GM23248 (cell line): ENCODE measurements around the gene ACVR1. TPM values are rescaled to one million over a fixed set of nuclear protein-coding genes. Genes with fewer than 3 reads are reported as not detected.

Experiments used
- DNase-seq: peaks from one replicate; pipeline ENCODE4 v3.0.0-alpha.2; 2015
- H2AFZ ChIP-seq: fragments of 200-600 bp; sonication (generic); 2 replicates; pipeline ENCODE4 v1.6.1; 2016; ENCODE audit warnings: antibody characterized with exemption
- H3F3A ChIP-seq: fragments of 200-600 bp; sonication (generic); 2 replicates; pipeline ENCODE4 v1.6.1; 2016; ENCODE audit warnings: mild to moderate bottlenecking, antibody characterized with exemption, mixed run types; ENCODE audit not compliant: insufficient read depth
- H3K27ac ChIP-seq: fragments of 200-600 bp; sonication (generic); 2 replicates; pipeline ENCODE4 v1.5.1; 2016; ENCODE audit warnings: mild to moderate bottlenecking
- H3K27me3 ChIP-seq: fragments of 200-600 bp; sonication (generic); replicated peaks from 2 replicates; pipeline ENCODE4 v1.6.1; 2016; ENCODE audit warnings: mild to moderate bottlenecking; ENCODE audit not compliant: insufficient read depth
- H3K36me3 ChIP-seq: fragments of 200-600 bp; sonication (generic); 2 replicates; pipeline ENCODE4 v1.6.1; 2016; ENCODE audit warnings: low read depth, mild to moderate bottlenecking
- H3K4me1 ChIP-seq: fragments of 200-600 bp; sonication (generic); 2 replicates; pipeline ENCODE4 v1.6.1; 2016; ENCODE audit warnings: mild to moderate bottlenecking; ENCODE audit not compliant: insufficient read depth
- H3K4me2 ChIP-seq: fragments of 200-600 bp; sonication (generic); one replicate; pipeline ENCODE4 v1.6.1; 2016; ENCODE audit warnings: mild to moderate bottlenecking; ENCODE audit not compliant: unreplicated experiment
- H3K4me3 ChIP-seq: fragments of 200-600 bp; sonication (generic); 2 replicates; pipeline ENCODE4 v1.5.1; 2016; ENCODE audit warnings: mild to moderate bottlenecking
- H3K79me2 ChIP-seq: fragments of 200-600 bp; sonication (generic); 2 replicates; pipeline ENCODE4 v1.6.1; 2016; ENCODE audit warnings: mild to moderate bottlenecking; ENCODE audit not compliant: insufficient read depth
- H3K9ac ChIP-seq: fragments of 200-600 bp; sonication (generic); 2 replicates; pipeline ENCODE4 v1.6.1; 2016; ENCODE audit warnings: mild to moderate bottlenecking
- H3K9me2 ChIP-seq: fragments of 200-600 bp; sonication (generic); 2 replicates; pipeline ENCODE4 v1.6.1; 2016; ENCODE audit warnings: mixed run types, mild to moderate bottlenecking, moderate library complexity; ENCODE audit not compliant: insufficient read depth
- H3K9me3 ChIP-seq: fragments of 200-600 bp; sonication (generic); one replicate; pipeline ENCODE4 v1.6.1; 2017; ENCODE audit warnings: low read depth
- H4K20me1 ChIP-seq: fragments of 200-600 bp; sonication (generic); 2 replicates; pipeline ENCODE4 v1.6.0; 2016; ENCODE audit not compliant: insufficient read depth
- EZH2 ChIP-seq: fragments of 200-600 bp; sonication (generic); IDR thresholded peaks from 2 replicates; pipeline ENCODE4 v1.6.1; 2018; ENCODE audit warnings: antibody characterized with exemption, mild to moderate bottlenecking; ENCODE audit not compliant: insufficient read depth, poor library complexity, severe bottlenecking
- EZH2phosphoT487 ChIP-seq: fragments of 200-600 bp; sonication (generic); IDR thresholded peaks from 2 replicates; pipeline ENCODE4 v1.6.1; 2018; ENCODE audit warnings: antibody characterized with exemption, moderate library complexity, mild to moderate bottlenecking, low read depth; ENCODE audit not compliant: insufficient read depth
- WGBS, 2 experiments: methylation state at CpG; one replicate each; pipeline ENCODE4 v1.1.6; 2015 to 2017; ENCODE audit warnings: low lambda C conversion rate in 2 of 2, low coverage in 1 of 2; ENCODE audit errors: missing lambda C conversion rate in 2 of 2; 5-methylcytosine and 5-hydroxymethylcytosine counted together
- in situ Hi-C: fragments of 300-500 bp; cut with MboI; formaldehyde crosslinking; loops from 2 replicates; pipeline ENCODE4 v1.15.0; 2020
- polyA plus RNA-seq: library from polyadenylated mRNA; unstranded; fragments of >200 nt; fragmentation: Nextera tagmentation; extraction: Ambion mirVana; gene quantifications from 2 replicates; pipeline ENCODE4 v1.2.1, GENCODE V29; 2016
- total RNA-seq: library from RNA; depleted of rRNA; stranded (reverse); fragments of >200 nt; shearing (Covaris generic); gene quantifications from 2 replicates; pipeline ENCODE4 v1.2.3, GENCODE V29; 2014

ACVR1 gene
- total and polyA plus RNA-seq, 2 experiments from 2014 or later = 16.2 to 31.3 TPM

- Histone ChIP-seq H4K20me1 (no peaks in the 10 kb centered on the region), H3K79me2 (peaks cover 91% of the 10 kb centered on the region), H3F3A (peaks cover 12% of the 10 kb centered on the region), H3K4me2 (peak overlapping the region; percentile 24), H2AFZ (no peak overlapping the region), H3K9ac (peak overlapping the region; percentile 59), H3K36me3 (no peaks in the 10 kb centered on the region), H3K9me3 (no peaks in the 10 kb centered on the region), H3K27me3 (no peaks in the 10 kb centered on the region), H3K4me3 (no peak overlapping the region), H3K27ac (peak overlapping the region; percentile 78), H3K4me1 (peaks cover 28% of the 10 kb centered on the region), H3K9me2 (no peaks in the 10 kb centered on the region)
- no peak for TF ChIP-seq EZH2
- no peak for TF ChIP-seq EZH2phosphoT487
- 29 to 33% methylated on average over 6 of the region's 6 CpGs for WGBS, 2 experiments
- in situ Hi-C loops = no loop called here
- DNase-seq = peak; percentile 91
Observed at GRCh38 chr2:157825885-157826284, 50.2 kb downstream of the ACVR1 start.

- peak; percentile 67 for DNase-seq
- Histone ChIP-seq H3K36me3 (peaks cover 6% of the 10 kb centered on the region; the same call in 1 of the 2 replicates), H3K4me3 (no peak overlapping the region), H3K9me3 (no peaks in the 10 kb centered on the region), H2AFZ (no peak overlapping the region), H3K4me2 (no peak overlapping the region), H3K9ac (no peak overlapping the region), H3K79me2 (peaks cover 81% of the 10 kb centered on the region), H3K27ac (peak overlapping the region; percentile 43), H3K9me2 (no peaks in the 10 kb centered on the region), H3K4me1 (peaks cover 22% of the 10 kb centered on the region), H3F3A (peaks cover 12% of the 10 kb centered on the region), H3K27me3 (no peaks in the 10 kb centered on the region), H4K20me1 (no peaks in the 10 kb centered on the region)
- in situ Hi-C loops = no loop called here
- no peak for TF ChIP-seq EZH2phosphoT487
- TF ChIP-seq EZH2 = no peak
- WGBS, 2 experiments = 91 to 93% methylated on average over 2 of the region's 2 CpGs
Observed at GRCh38 chr2:157822993-157823392, 53.1 kb downstream of the ACVR1 start.

- no peak overlapping the region for H3K4me2 ChIP-seq
- no peak overlapping the region for H3K4me3 ChIP-seq
- peaks cover 80% of the 10 kb centered on the region for H3K79me2 ChIP-seq
- no peak for TF ChIP-seq EZH2phosphoT487
- no peak for TF ChIP-seq EZH2
- no peaks in the 10 kb centered on the region for H3K9me2 ChIP-seq
- no peak for DNase-seq
- H3K9me3 ChIP-seq = no peaks in the 10 kb centered on the region
- peaks cover 22% of the 10 kb centered on the region for H3K4me1 ChIP-seq
- no peak overlapping the region for H2AFZ ChIP-seq
- no peak overlapping the region for H3K27ac ChIP-seq
- H3F3A ChIP-seq = peaks cover 12% of the 10 kb centered on the region
- in situ Hi-C loops = no loop called here
- no peaks in the 10 kb centered on the region for H3K27me3 ChIP-seq
- no peak overlapping the region for H3K9ac ChIP-seq
- WGBS, 2 experiments = 88 to 89% methylated on average over 4 of the region's 4 CpGs
- no peaks in the 10 kb centered on the region for H4K20me1 ChIP-seq
- H3K36me3 ChIP-seq = peaks cover 6% of the 10 kb centered on the region; the same call in 1 of the 2 replicates
Observed at GRCh38 chr2:157822533-157822932, 53.6 kb downstream of the ACVR1 start.

- in situ Hi-C loops = no loop called here
- no peaks in the 10 kb centered on the region for H3K9me3 ChIP-seq
Observed at GRCh38 chr2:157821519-157822131, 54.5 kb downstream of the ACVR1 start.

More at GRCh38 chr2:157821519-157822131, 54.5 kb downstream of the ACVR1 start:
- Histone ChIP-seq H3K9me2 (no peaks in the 10 kb centered on the region), H3K27me3 (no peaks in the 10 kb centered on the region), H2AFZ (no peak overlapping the region), H3K4me3 (no peak overlapping the region), H3K79me2 (peaks cover 79% of the 10 kb centered on the region), H3K9ac (no peak overlapping the region), H3K27ac (no peak overlapping the region), H3F3A (peaks cover 12% of the 10 kb centered on the region), H3K4me2 (no peak overlapping the region), H4K20me1 (no peaks in the 10 kb centered on the region), H3K4me1 (peaks cover 22% of the 10 kb centered on the region), H3K36me3 (peaks cover 15% of the 10 kb centered on the region; the same call in 1 of the 2 replicates)
- WGBS, 2 experiments = 51 to 56% methylated on average over 1 of the region's 1 CpG
- TF ChIP-seq EZH2phosphoT487 = no peak
- TF ChIP-seq EZH2 = no peak
- DNase-seq = no peak
